ENCODE results near the gene PSKH1. TPM values are rescaled to one million over a fixed set of nuclear protein-coding genes. Genes with fewer than 3 reads are reported as not detected.

PSKH1 gene
- total and polyA plus RNA-seq, 10 donors = 5.0 to 31.3 (median 20.5) TPM

DNA sequence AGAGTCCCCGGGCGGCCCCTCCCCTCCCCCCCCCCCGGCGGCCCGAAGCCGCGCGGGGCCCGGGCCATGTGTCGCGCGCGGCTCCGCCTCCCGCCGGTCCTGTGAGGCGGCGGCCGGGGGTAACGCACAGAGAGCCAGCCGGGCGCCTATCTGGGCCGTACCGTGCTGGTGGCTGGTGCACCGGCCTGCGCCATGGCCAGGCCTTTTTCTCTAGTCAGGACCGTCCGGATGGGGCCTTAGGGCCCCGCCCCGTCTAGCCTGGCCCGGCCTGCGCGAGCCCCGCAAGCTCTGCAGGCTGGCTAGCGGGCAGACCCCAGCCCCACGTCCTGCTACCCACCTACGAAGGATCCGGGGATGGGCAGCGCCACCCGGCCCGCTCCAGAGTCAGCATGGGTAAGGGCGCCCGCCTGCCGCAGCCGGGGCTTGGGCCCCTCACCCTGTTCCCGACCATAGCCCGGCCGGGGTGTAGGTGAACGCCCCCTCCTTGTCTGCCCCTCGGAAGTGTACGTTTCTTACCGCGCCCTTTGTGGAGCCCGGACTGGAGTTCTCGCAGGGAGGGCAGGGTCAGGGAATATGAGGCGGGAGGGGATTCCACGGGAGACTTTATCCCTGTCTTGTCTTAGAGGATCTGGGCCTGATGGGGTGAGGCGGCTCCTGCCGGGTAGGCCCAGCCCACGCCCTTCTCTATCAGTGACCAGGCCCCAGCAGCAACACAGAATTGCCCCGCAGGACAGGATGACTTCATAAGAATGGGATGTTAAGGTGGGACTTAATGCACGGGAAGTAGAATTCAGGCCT lies 45.8 kb upstream of the PSKH1 start, which contains the start of gene CENPT:
CENPT (minus strand) TSS at position 630 of the 798 bp plus-strand sequence. CDS start 13,834 bp downstream, outside the sequence.
- H3K9me3 ChIP-seq = no peaks in the 10 kb centered on the region
- DNase-seq = no peak
- no peak for TF ChIP-seq POLR2A (IDR thresholded peaks at IDR 0.05)
- TF ChIP-seq, protein P1, sequence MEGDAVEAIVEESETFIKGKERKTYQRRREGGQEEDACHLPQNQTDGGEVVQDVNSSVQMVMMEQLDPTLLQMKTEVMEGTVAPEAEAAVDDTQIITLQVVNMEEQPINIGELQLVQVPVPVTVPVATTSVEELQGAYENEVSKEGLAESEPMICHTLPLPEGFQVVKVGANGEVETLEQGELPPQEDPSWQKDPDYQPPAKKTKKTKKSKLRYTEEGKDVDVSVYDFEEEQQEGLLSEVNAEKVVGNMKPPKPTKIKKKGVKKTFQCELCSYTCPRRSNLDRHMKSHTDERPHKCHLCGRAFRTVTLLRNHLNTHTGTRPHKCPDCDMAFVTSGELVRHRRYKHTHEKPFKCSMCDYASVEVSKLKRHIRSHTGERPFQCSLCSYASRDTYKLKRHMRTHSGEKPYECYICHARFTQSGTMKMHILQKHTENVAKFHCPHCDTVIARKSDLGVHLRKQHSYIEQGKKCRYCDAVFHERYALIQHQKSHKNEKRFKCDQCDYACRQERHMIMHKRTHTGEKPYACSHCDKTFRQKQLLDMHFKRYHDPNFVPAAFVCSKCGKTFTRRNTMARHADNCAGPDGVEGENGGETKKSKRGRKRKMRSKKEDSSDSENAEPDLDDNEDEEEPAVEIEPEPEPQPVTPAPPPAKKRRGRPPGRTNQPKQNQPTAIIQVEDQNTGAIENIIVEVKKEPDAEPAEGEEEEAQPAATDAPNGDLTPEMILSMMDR (IDR thresholded peaks at IDR 0.05 in 8 of 11, conservative IDR thresholded peaks at IDR 0.05 in 3 of 11) = peak in 1 of 11 experiments; percentile 19
- 0 to 2% (median 1%) methylated on average over 16 to 62 of the region's 62 CpGs for WGBS, 5 donors
- peak within 1 kb of the TSS; percentile 75 to 100 (median 94) for H3K27ac ChIP-seq
- intact Hi-C loops (cut with DNase I; ENCODE audit: low total_unique reads) = loop anchor here (10.0 kb wide), 1 partner anchor 88 kb away; the partner anchor contains the start of genes CTRL and PSMB10
- peaks cover 40 to 91% (median 66%) of the 10 kb centered on the region in 6 donors for H3K4me1 ChIP-seq
- peaks cover 0 to 15% (median 0%) of the 10 kb centered on the region in 6 donors for H3K36me3 ChIP-seq
- peak within 1 kb of the TSS; percentile 61 to 100 (median 98) for H3K4me3 ChIP-seq
- no peaks in the 10 kb centered on the region for H3K27me3 ChIP-seq (replicated peaks in 1 of 7)

DNA sequence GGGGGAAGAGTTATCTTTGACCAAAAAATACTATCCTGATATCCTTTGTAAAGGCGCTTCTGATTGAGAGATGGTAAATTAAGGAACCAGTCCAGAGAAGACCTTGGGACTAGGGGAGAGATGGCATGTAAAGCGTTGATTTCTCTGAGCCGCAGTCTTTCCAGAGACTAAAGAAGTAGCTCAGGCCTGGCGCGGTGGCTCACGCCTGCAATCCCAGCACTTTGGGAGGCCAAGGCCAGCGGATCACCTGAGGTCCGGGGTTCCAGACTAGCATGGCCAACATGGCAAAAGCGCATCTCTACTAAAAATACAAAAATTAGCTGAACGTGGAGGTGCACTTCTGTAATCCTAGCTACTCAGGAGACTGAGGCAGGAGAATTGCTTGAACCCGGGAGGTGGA lies 44.9 kb upstream of the PSKH1 start:
- DNase-seq = no peak
- Histone ChIP-seq H3K27ac (peak overlapping the region in 2 of 8 donors; percentile 95 to 100), H3K36me3 (peaks cover 0 to 15% (median 0%) of the 10 kb centered on the region in 6 donors), H3K4me3 (peak overlapping the region; percentile 61 to 100 (median 98)), H3K9me3 (no peaks in the 10 kb centered on the region), H3K27me3 (replicated peaks in 1 of 7) (no peaks in the 10 kb centered on the region), H3K4me1 (peaks cover 40 to 90% (median 60%) of the 10 kb centered on the region in 6 donors)
- TF ChIP-seq POLR2A (IDR thresholded peaks at IDR 0.05) (no peak), POLR2AphosphoS5 (IDR thresholded peaks at IDR 0.05) (no peak)
- TF ChIP-seq, protein P1 (IDR thresholded peaks at IDR 0.05 in 8 of 11, conservative IDR thresholded peaks at IDR 0.05 in 3 of 11) = no peak
- 76 to 90% (median 85%) methylated on average over 11 of the region's 11 CpGs for WGBS, 5 donors
- intact Hi-C loops (cut with DNase I; ENCODE audit: low total_unique reads) = loop anchor here (10.0 kb wide), 1 partner anchor 87 kb away; the partner anchor contains the start of genes CTRL and PSMB10

DNA sequence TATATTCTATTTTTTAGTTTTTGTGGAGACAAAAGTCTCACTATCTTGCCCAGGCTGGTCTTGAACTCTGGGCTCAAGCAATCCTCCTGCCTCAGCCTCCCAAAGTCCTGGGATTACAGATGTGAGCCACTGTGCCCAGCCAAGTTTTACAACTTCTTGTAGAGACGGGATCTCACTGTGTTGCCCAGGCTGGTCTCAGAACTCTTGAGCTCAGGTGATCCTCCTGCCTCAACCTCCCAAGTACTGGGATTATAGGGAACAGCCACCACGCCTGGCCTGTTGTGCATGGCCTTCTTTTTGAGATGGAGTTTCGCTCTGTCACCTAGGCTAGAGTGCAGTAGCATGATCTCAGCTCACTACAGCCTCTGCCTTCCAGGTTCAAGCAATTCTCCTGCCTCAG lies 39.4 kb upstream of the PSKH1 start:
- H3K4me1 ChIP-seq = peaks cover 0 to 83% (median 31%) of the 10 kb centered on the region in 6 donors
- WGBS, 5 donors = 94 to 100% (median 95%) methylated on average over 3 of the region's 3 CpGs
- DNase-seq = no peak
- peaks cover 0 to 27% (median 0%) of the 10 kb centered on the region in 6 donors for H3K36me3 ChIP-seq
- no peaks in the 10 kb centered on the region for H3K27me3 ChIP-seq (replicated peaks in 1 of 7)
- TF ChIP-seq POLR2AphosphoS5 (IDR thresholded peaks at IDR 0.05) = no peak
- no peak overlapping the region for H3K27ac ChIP-seq
- intact Hi-C loops (cut with DNase I; ENCODE audit: low total_unique reads) = no loop called here
- no peak overlapping the region for H3K4me3 ChIP-seq
- H3K9me3 ChIP-seq = no peaks in the 10 kb centered on the region

DNA sequence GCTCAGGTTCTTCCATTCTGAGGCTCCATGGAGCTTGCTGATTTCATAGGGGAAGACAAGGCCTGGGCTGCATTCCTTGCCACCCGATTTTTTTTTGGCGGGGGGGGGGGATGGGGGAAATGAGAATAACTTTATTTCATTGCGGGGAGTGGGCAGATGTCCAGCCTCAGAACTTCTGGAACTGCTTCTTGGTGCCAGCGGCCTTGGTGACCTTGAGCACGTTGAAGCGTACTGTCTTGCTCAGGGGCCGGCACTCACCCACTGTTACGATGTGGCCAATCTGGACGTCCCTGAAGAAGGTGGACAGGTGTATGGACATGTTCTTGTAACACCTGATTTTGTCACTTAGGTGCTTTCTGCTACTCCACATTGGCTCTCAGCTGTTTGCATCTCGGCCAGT lies 37.3 kb upstream of the PSKH1 start:
- TF ChIP-seq, protein P1 (IDR thresholded peaks at IDR 0.05 in 8 of 11, conservative IDR thresholded peaks at IDR 0.05 in 3 of 11) = no peak
- TF ChIP-seq POLR2AphosphoS5 (IDR thresholded peaks at IDR 0.05) (no peak), POLR2A (IDR thresholded peaks at IDR 0.05) (no peak)
- Histone ChIP-seq H3K27me3 (replicated peaks in 1 of 7) (no peaks in the 10 kb centered on the region), H3K36me3 (peaks cover 0 to 20% (median 6%) of the 10 kb centered on the region in 6 donors), H3K4me3 (no peak overlapping the region), H3K9me3 (no peaks in the 10 kb centered on the region), H3K27ac (no peak overlapping the region), H3K4me1 (peaks cover 0 to 65% (median 20%) of the 10 kb centered on the region in 6 donors)
- 76 to 84% (median 81%) methylated on average over 10 of the region's 10 CpGs for WGBS, 5 donors
- intact Hi-C loops (cut with DNase I; ENCODE audit: low total_unique reads) = no loop called here
- no peak for DNase-seq
